NCI-H2107 (cell line): ENCODE measurements around the gene SYNJ2.
A peak's percentile ranks its signal among the peaks of the same experiment; 100 is the strongest.

Experiments used
- DNase-seq: peaks from one replicate; lab custom pipeline; 2025; lab: John Stamatoyannopoulos, UW

Gene SYNJ2

GRCh38 chr6:157978021-157978783, 3.5 kb upstream of the SYNJ2 start:
- no peak for DNase-seq

GRCh38 chr6:157980288-157981131, 1.2 kb upstream of the SYNJ2 start:
- DNase-seq, result no peak

DNA sequence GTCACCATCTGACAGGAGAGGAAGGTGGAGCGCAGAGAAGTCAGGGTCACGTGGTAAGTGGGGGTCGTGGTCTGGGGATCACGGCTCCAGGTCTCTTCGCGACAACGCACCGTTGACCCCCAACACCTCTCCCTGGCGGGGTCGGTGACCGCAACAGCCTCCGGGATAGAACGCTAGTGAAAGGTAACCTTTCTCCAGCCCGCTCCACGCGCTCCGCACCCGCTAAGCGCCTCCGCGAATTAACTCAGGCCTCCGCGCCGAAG, 600 bp upstream of the SYNJ2 start:
- DNase-seq, result no peak

- DNase-seq, result peak; percentile 59
Measured at GRCh38 chr6:157982102-157982562, 469 bp downstream of the SYNJ2 start.

GRCh38 chr6:157982563-157983405, 1.1 kb downstream of the SYNJ2 start:
- no peak for DNase-seq

- no peak for DNase-seq
Measured at GRCh38 chr6:157983406-157984119, 1.9 kb downstream of the SYNJ2 start.

DNA sequence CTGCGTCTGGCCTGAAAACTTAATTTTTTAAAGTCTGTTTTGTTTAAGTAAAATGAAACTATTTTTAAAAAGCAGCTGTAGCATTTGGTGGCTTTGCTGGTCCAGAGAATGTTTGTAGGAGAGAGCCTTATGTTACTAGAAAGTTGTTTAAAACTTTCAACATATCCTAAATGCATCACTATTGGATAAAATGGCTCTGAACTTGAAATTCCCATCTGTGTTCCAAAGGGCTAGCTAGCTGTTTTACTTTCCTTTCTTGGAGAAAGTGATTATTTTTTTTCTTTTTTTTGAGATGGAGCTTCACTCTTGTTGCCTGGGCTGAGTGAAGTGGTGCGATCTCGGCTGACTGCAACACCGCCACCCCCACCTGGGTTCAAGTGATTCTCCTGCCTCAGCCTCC, 2.5 kb downstream of the SYNJ2 start:
- no peak for DNase-seq

DNA sequence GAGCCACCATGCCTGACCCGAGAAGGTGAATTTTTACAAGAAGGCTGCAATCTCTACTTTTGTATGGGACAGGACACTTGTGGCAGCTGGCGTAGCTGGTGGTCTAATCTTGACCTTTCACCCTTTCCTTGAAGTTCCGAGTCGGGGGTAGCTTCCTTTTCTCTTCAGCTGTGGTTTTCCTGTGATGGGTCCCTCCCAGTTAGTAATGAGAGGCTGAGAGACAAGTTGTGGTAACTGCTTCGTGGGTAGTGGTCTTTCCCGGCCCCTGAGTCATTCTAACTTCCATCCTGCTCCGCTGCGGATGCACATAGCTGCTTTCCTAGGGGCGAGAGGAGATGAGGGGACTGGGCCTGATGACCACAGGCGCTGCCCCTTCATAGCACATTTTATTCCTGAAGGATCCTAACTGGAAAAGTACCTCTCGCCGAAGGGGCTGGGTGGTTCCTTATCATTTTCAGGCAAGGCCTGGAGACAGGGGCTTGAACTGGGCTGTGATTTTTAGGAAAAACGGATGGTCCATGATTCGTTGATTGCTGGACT, 3.1 kb downstream of the SYNJ2 start:
- no peak for DNase-seq

GRCh38 chr6:157985378-157986155, 3.9 kb downstream of the SYNJ2 start:
- DNase-seq, result no peak

DNA sequence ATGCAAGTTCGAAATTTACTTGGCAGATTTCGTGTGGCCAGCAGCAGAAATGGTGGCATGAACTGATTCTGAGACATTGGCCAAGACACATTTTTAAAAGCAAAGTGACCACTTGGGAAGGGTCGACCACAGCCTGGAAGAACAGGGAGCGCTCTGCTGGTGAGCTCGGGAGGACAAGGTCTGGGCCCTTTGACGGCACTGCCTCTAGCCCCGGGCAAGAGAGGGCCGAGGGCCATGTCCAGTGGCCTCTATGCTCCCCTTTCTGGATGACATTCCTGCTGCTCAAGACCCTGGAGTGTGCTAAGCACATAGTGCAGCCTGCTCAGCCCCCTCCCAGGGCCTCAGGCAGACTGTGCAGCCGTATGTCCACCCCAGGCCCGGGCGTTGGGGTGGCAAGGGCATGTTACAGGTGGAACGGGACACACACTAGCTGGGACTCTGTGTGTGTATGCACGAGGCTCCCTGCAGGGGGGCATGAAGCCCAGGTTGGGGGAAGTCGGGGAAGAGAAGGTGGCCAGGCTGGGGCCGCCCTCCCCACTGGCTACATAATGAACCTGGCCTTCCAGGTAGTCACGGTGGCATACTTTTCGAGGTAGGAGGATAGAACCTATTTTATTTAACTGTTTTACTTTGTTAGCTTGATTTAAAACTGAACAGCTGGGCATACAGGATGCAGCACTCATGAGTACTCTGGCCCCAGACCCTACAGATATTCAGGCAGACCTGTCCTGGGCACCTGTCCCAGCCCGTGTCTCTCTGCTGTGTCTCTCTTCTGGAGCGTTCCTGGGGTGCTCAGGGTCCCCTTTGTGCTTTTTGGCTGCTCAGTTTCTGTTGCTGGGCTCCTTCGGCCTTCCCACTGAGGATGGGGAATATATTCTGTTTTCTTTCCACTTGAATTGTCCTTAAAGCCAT, 6.4 kb downstream of the SYNJ2 start:
- DNase-seq, result no peak

- no peak for DNase-seq
Measured at GRCh38 chr6:157988700-157989063, 7.0 kb downstream of the SYNJ2 start.

- peak; percentile 41 for DNase-seq
Measured at GRCh38 chr6:157989541-157990289, 8.1 kb downstream of the SYNJ2 start.

- no peak for DNase-seq
Measured at GRCh38 chr6:157990321-157991066, 8.8 kb downstream of the SYNJ2 start.

GRCh38 chr6:157991067-157991432, 9.4 kb downstream of the SYNJ2 start:
- no peak for DNase-seq

DNA sequence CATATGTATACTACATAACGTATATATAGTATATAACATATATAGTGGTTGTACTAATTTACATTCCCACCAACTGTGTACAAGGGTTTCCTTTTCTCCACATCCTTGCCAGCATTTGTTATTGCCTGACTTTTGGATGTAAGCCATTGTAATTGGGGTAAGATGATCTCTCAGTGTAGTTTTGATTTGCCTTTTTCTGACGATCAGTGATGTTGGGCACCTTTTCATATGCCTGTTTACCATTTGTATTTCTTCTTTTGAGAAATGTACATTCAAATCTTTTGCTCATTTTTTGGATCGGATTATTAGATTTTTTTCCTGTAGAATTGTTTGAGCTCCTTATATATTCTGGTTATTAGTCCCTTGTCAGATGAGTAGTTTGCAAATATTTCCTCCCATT, 11.4 kb downstream of the SYNJ2 start:
- no peak for DNase-seq

DNA sequence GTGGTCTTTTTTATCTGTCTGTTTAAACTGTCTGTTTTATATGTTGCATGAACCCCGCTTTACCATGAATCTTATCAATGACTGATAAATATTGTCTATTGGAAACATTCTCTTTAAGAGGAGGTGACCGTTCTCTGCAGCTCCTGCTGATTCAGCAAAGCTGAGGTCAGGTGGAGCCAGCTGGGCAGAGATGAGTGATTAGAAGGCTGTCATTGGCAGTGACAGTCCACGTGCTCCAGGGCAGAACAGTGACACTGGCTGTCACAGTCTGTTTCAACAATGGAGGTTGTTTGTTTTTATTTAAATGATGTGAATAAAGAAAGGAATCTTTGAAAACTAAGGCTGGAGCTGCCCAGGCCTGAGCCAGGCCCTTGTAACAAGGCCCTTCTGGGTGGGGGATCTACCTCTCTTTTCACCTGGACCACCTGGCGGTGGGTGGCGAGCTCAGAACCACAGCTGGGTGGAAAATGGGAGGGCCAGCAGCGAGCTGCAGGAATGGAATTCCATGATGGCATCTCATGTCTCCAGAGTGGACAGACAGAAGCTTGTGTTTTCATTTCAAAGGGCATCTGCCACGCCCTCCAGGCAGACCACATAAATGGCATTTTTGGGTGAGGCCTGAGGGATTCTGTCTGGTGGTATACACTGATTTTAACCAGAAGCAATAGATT, 12.6 kb downstream of the SYNJ2 start:
- DNase-seq, result no peak

- DNase-seq, result no peak
Measured at GRCh38 chr6:157995458-157995857, 13.8 kb downstream of the SYNJ2 start.

DNA sequence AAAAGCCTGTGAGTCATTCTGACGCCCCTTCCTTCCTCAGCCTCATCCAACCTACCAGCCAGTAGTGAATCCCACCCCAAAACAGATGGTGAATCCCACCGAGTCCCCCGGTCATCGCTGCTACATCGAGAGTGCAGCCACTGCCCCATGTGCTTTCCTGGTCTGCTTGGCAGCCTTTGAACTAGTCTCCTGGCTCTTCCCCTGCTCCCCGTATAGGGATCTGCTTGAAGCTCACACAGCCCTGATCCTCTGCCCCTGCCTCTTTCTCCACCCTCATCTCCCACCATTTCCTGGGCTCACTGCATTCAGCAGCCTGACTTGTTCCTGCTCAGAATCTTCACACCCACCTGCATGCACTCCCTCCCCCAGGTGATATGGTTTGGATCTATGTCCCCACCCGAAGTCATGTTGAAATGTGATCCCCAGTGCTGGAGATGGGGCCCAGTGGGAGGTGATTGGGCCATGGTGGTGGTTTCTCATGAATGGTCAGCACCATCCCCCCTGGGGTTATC, 14.6 kb downstream of the SYNJ2 start:
- DNase-seq, result no peak
